ENCODE results near the gene CCDC192.

DNA sequence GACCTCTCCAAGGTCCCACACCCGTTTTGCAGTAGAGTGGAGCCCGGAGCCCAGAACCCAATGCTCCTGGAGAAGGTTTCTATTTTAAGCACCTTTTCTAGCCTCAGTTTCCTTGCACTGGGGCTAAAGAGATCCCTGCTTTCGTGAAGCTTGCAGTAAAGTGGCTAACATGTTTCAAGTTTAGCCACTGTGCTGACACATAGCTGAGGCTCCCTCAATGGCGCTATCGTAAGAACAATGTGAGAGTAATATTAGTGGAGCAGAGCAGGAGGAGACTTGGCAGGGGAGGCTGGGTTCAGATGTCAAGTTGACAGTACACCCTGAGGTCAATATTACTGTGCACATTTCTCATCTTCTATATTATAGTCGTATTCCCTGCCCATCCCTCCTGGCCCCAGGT, 46.4 kb upstream of the CCDC192 start:
- TF ChIP-seq, protein P1, sequence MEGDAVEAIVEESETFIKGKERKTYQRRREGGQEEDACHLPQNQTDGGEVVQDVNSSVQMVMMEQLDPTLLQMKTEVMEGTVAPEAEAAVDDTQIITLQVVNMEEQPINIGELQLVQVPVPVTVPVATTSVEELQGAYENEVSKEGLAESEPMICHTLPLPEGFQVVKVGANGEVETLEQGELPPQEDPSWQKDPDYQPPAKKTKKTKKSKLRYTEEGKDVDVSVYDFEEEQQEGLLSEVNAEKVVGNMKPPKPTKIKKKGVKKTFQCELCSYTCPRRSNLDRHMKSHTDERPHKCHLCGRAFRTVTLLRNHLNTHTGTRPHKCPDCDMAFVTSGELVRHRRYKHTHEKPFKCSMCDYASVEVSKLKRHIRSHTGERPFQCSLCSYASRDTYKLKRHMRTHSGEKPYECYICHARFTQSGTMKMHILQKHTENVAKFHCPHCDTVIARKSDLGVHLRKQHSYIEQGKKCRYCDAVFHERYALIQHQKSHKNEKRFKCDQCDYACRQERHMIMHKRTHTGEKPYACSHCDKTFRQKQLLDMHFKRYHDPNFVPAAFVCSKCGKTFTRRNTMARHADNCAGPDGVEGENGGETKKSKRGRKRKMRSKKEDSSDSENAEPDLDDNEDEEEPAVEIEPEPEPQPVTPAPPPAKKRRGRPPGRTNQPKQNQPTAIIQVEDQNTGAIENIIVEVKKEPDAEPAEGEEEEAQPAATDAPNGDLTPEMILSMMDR (conservative IDR thresholded peaks at IDR 0.05; ENCODE audit: low read depth in 2 of 2) = no peak
- TF ChIP-seq POLR2AphosphoS5 (IDR thresholded peaks at IDR 0.05; ENCODE audit: low read depth) (no peak), CREB1 (CRISPR knock-in tag; IDR thresholded peaks at IDR 0.05; ENCODE audit: low read depth) (no peak), EZH2phosphoT487 (IDR thresholded peaks at IDR 0.05; ENCODE audit: unreplicated experiment) (no peak), EZH2 (IDR thresholded peaks at IDR 0.05; ENCODE audit: low read depth, unreplicated experiment) (no peak), JUNB (IDR thresholded peaks at IDR 0.05; ENCODE audit: unreplicated experiment) (no peak), ZNF114 (CRISPR knock-in tag; IDR thresholded peaks at IDR 0.05) (no peak), ZNF331 (CRISPR knock-in tag; IDR thresholded peaks at IDR 0.05; ENCODE audit: low read depth) (no peak), STAT1 (IDR thresholded peaks at IDR 0.05; ENCODE audit: unreplicated experiment) (no peak), NANOG (IDR thresholded peaks at IDR 0.05; ENCODE audit: borderline replicate concordance) (no peak), ZNF462 (CRISPR knock-in tag; IDR thresholded peaks at IDR 0.05) (no peak)
- TF ChIP-seq, protein P2, sequence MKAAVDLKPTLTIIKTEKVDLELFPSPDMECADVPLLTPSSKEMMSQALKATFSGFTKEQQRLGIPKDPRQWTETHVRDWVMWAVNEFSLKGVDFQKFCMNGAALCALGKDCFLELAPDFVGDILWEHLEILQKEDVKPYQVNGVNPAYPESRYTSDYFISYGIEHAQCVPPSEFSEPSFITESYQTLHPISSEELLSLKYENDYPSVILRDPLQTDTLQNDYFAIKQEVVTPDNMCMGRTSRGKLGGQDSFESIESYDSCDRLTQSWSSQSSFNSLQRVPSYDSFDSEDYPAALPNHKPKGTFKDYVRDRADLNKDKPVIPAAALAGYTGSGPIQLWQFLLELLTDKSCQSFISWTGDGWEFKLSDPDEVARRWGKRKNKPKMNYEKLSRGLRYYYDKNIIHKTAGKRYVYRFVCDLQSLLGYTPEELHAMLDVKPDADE (IDR thresholded peaks at IDR 0.05) = no peak
- TF ChIP-seq, protein P3, sequence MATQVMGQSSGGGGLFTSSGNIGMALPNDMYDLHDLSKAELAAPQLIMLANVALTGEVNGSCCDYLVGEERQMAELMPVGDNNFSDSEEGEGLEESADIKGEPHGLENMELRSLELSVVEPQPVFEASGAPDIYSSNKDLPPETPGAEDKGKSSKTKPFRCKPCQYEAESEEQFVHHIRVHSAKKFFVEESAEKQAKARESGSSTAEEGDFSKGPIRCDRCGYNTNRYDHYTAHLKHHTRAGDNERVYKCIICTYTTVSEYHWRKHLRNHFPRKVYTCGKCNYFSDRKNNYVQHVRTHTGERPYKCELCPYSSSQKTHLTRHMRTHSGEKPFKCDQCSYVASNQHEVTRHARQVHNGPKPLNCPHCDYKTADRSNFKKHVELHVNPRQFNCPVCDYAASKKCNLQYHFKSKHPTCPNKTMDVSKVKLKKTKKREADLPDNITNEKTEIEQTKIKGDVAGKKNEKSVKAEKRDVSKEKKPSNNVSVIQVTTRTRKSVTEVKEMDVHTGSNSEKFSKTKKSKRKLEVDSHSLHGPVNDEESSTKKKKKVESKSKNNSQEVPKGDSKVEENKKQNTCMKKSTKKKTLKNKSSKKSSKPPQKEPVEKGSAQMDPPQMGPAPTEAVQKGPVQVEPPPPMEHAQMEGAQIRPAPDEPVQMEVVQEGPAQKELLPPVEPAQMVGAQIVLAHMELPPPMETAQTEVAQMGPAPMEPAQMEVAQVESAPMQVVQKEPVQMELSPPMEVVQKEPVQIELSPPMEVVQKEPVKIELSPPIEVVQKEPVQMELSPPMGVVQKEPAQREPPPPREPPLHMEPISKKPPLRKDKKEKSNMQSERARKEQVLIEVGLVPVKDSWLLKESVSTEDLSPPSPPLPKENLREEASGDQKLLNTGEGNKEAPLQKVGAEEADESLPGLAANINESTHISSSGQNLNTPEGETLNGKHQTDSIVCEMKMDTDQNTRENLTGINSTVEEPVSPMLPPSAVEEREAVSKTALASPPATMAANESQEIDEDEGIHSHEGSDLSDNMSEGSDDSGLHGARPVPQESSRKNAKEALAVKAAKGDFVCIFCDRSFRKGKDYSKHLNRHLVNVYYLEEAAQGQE (IDR thresholded peaks at IDR 0.05; ENCODE audit: unreplicated experiment) = no peak
